Chondrocyte (in vitro differentiated cells): ENCODE measurements around the gene HOXB7. TPM values are rescaled to one million over a fixed set of nuclear protein-coding genes. Genes with fewer than 3 reads are reported as not detected.

ENCODE experiments used
- DNase-seq: peaks from one replicate; pipeline ENCODE4 v3.0.0; 2021; ENCODE audit warnings: mixed read lengths, low spot score
- H3K27ac Mint-ChIP-seq: one replicate; pipeline ENCODE4 v1.8.0; 2021; ENCODE audit warnings: mild to moderate bottlenecking, moderate library complexity, mixed read lengths; ENCODE audit not compliant: unreplicated experiment
- H3K27me3 Mint-ChIP-seq: 2 replicates; pipeline ENCODE4 v1.8.0; 2021; ENCODE audit warnings: low read depth, mixed read lengths
- H3K36me3 Mint-ChIP-seq: 2 replicates; pipeline ENCODE4 v1.8.0; 2021; ENCODE audit warnings: low read depth, mixed read lengths
- H3K4me1 Mint-ChIP-seq: 2 replicates; pipeline ENCODE4 v1.8.0; 2021; ENCODE audit warnings: low read depth, mild to moderate bottlenecking, mixed read lengths
- H3K4me3 Mint-ChIP-seq: one replicate; pipeline ENCODE4 v1.8.0; 2021; ENCODE audit warnings: mild to moderate bottlenecking, moderate library complexity, mixed read lengths; ENCODE audit not compliant: unreplicated experiment
- H3K9me3 Mint-ChIP-seq: 2 replicates; pipeline ENCODE4 v1.8.0; 2021; ENCODE audit warnings: low read depth, mixed read lengths
- total RNA-seq: library from RNA; stranded (reverse); gene quantifications from 3 replicates; pipeline ENCODE4 v1.2.1, GENCODE V29; 2021
- TF ChIP-seq, protein P1 (sequence below): fragments of 200-600 bp; sonication (generic); IDR thresholded peaks from 2 replicates; pipeline ENCODE4 v1.5.0; 2021; ENCODE audit warnings: antibody characterized with exemption, mild to moderate bottlenecking, moderate library complexity

HOXB7 gene
- total RNA-seq, 1 donor from 2014 or later, result not detected

- TF ChIP-seq, protein P1, sequence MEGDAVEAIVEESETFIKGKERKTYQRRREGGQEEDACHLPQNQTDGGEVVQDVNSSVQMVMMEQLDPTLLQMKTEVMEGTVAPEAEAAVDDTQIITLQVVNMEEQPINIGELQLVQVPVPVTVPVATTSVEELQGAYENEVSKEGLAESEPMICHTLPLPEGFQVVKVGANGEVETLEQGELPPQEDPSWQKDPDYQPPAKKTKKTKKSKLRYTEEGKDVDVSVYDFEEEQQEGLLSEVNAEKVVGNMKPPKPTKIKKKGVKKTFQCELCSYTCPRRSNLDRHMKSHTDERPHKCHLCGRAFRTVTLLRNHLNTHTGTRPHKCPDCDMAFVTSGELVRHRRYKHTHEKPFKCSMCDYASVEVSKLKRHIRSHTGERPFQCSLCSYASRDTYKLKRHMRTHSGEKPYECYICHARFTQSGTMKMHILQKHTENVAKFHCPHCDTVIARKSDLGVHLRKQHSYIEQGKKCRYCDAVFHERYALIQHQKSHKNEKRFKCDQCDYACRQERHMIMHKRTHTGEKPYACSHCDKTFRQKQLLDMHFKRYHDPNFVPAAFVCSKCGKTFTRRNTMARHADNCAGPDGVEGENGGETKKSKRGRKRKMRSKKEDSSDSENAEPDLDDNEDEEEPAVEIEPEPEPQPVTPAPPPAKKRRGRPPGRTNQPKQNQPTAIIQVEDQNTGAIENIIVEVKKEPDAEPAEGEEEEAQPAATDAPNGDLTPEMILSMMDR, result no peak
Observed at GRCh38 chr17:48604770-48605329, 6.0 kb downstream of the HOXB7 start, which contains the start of gene HOXB6. TSS of gene HOXB6 (minus strand) at chr17:48604986. CDS start at chr17:48598150, 6,836 bp downstream.

DNA sequence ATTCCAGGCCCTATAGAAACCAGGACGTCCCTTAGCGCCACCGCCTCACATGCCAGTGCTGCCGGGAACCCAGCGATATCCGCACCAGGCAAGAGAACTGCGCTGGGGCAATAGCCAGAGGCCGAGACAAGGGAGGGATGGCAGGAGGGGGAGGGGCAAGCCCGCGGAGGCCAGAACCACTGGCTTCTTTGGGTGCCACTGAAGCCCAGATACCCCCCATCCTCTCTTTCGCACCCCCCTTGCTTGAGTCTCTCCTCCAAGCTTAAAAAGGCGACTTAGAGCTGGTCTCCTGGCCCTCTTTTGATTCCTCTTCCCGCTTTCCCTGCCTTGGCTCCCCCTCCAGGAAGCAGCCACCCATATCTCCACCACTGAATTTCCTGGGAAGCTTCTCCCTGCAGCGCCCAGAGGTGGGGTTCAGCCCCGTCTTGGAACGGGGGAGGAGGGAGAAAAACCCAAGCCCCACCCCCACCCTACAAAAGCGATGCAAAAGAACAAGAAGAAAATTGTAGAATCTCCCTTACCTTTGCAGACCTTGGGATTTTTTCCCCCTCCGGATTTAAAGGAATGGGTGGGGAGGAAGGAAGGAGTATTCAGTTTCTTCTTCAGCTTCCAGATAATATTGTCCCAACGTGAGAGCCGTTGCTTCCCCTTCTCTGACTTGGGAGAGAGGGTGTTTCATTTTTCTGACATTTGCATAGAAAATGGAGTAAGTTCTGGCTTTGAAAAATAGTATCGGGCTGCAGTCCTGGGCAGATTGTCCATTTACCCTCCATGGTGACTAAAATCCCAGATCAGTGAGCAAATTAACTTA, 6.7 kb downstream of the HOXB7 start:
- Mint-ChIP-seq H3K4me1 (no peaks in the 10 kb centered on the region), H3K27ac (no peak overlapping the region), H3K4me3 (no peak overlapping the region), H3K36me3 (peaks cover 7% of the 10 kb centered on the region), H3K27me3 (peaks cover 89% of the 10 kb centered on the region), H3K9me3 (peaks cover 2% of the 10 kb centered on the region)
- DNase-seq, result no peak
- TF ChIP-seq, protein P1, result no peak

More at GRCh38 chr17:48604770-48605329, 6.0 kb downstream of the HOXB7 start, which contains the start of gene HOXB6:
- Mint-ChIP-seq H3K27me3 (peaks cover 89% of the 10 kb centered on the region), H3K4me1 (no peaks in the 10 kb centered on the region), H3K36me3 (peaks cover 7% of the 10 kb centered on the region), H3K4me3 (no peak within 1 kb of the TSS), H3K27ac (no peak within 1 kb of the TSS), H3K9me3 (peaks cover 2% of the 10 kb centered on the region)
- no peak for DNase-seq

DNA sequence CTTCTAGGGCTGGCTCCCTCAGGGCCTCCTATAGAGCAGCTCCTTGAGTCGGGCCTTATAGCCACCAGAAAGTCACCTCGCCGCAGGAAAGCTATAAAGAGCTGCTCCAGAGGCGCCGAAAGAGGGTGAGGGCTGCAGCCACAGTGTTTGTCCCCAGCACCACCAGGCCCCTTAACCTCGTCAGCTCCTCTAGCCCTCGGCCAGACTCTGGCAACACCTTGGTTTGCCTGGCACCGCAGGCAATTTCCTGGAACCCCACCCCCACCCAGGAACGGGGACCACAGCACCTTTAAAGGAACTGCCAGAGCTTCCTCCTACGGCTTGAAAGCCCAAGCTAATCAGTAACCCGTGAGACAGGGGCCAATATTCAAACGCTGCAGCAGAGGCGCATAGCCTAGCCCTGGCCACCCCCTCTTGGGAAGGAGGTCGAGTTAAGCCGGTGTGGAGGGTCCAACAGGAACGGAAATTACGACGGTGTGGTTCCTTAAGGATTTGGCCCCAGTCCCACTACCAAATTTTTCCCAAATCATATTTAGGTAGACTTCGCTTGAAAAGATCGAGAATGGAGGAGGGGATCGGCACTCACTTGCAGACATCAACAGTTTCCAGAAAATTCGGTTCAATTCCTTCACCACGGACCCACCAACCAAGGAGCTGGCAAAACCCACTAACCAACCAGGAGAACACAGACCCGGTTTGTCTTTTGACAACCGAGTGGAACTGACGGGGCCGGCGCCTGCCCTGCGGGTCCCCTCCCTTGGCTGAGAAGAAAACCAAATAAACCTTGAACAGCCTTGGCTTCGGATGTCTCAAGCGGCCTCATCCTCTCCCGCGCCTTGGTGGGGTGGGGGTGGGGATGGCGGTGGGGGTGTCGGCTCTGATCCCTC, 9.0 kb downstream of the HOXB7 start:
- peaks cover 2% of the 10 kb centered on the region for H3K9me3 Mint-ChIP-seq
- TF ChIP-seq, protein P1, result no peak
- peaks cover 92% of the 10 kb centered on the region for H3K27me3 Mint-ChIP-seq
- no peak for DNase-seq
- H3K4me1 Mint-ChIP-seq, result peaks cover 6% of the 10 kb centered on the region
- no peak overlapping the region for H3K27ac Mint-ChIP-seq
- H3K36me3 Mint-ChIP-seq, result peaks cover 1% of the 10 kb centered on the region
- H3K4me3 Mint-ChIP-seq, result no peak overlapping the region

DNA sequence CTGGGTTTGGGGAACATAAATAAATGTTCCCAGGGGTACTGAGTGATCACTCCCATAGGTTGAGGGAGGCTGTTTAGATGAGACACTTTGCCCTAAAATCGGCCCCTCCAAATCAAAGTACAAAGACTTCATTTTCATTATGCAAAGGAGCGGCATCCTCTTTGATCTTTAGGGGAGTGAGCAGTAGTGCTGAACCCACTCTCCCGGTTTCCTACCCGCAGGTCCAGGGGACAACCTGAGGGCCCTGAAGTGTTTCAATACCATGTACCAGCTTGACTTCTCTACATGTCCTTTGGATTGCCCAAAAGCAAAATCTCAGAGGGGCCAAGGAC, 9.6 kb downstream of the HOXB7 start:
- Mint-ChIP-seq H3K27me3 (peaks cover 92% of the 10 kb centered on the region), H3K36me3 (peaks cover 3% of the 10 kb centered on the region), H3K9me3 (peaks cover 2% of the 10 kb centered on the region), H3K4me1 (peaks cover 10% of the 10 kb centered on the region), H3K4me3 (no peak overlapping the region), H3K27ac (no peak overlapping the region)
- TF ChIP-seq, protein P1, result no peak
- DNase-seq, result no peak
